ENCODE data around the gene HNRNPF.
A peak's percentile ranks its signal among the peaks of the same experiment; 100 is the strongest.
"Not testable (repeated sequence)": the region's sequence is repeated elsewhere in the genome, so short reads cannot be mapped to it uniquely, and the experiment has no call there.

Gene HNRNPF

GRCh38 chr10:43408710-43409384, at the start of gene HNRNPF:
HNRNPF (minus strand) TSS chr10:43409186; CDS start chr10:43387884, 21,302 bp downstream.
- peak; percentile 35 for TF ChIP-seq CTCF (IDR thresholded peaks at IDR 0.05)
- Histone ChIP-seq H3K4me3 (ENCODE audit: low read depth in 1 of 2, low read length in 1 of 2) (peak within 1 kb of the TSS; percentile 87 to 89), H3K4me1 (ENCODE audit: control insufficient read depth in 1 of 2, insufficient read depth in 1 of 2, low read depth in 1 of 2, low read length in 1 of 2) (peaks cover 43 to 48% of the 10 kb centered on the region in 2 experiments), H3K36me3 (no peaks in the 10 kb centered on the region), H3K27me3 (no peaks in the 10 kb centered on the region), H3K27ac (peak within 1 kb of the TSS; percentile 97), H3K9me3 (no peaks in the 10 kb centered on the region)

GRCh38 chr10:43458227-43458626, 49.2 kb upstream of the HNRNPF start:
- Histone ChIP-seq H3K9me3 (no peaks in the 10 kb centered on the region), H3K4me1 (ENCODE audit: control insufficient read depth in 1 of 2, insufficient read depth in 1 of 2, low read depth in 1 of 2, low read length in 1 of 2) (peaks cover 34 to 38% of the 10 kb centered on the region in 2 experiments), H3K36me3 (peaks cover 3% of the 10 kb centered on the region), H3K27ac (no peak overlapping the region), H3K4me3 (ENCODE audit: low read depth in 1 of 2, low read length in 1 of 2) (no peak overlapping the region), H3K27me3 (no peaks in the 10 kb centered on the region)
- TF ChIP-seq CTCF (IDR thresholded peaks at IDR 0.05), result no peak

- H3K27me3 ChIP-seq, H3K9me3 ChIP-seq, H3K36me3 ChIP-seq: not testable (repeated sequence)
- Histone ChIP-seq H3K4me1 (ENCODE audit: control insufficient read depth in 1 of 2, insufficient read depth in 1 of 2, low read depth in 1 of 2, low read length in 1 of 2) (peaks cover 50 to 55% of the 10 kb centered on the region in 2 experiments), H3K4me3 (ENCODE audit: low read depth in 1 of 2, low read length in 1 of 2) (peak overlapping the region; percentile 68 to 87), H3K27ac (peak overlapping the region; percentile 92)
These were observed 47.6 kb upstream of the HNRNPF start for GRCh38 chr10:43456561-43456960.

- not testable (repeated sequence) for H3K27me3 ChIP-seq; H3K4me3 ChIP-seq (ENCODE audit: low read depth in 1 of 2, low read length in 1 of 2); H3K36me3 ChIP-seq; H3K9me3 ChIP-seq
- Histone ChIP-seq H3K27ac (peak overlapping the region; percentile 92), H3K4me1 (ENCODE audit: control insufficient read depth in 1 of 2, insufficient read depth in 1 of 2, low read depth in 1 of 2, low read length in 1 of 2) (peaks cover 59 to 64% of the 10 kb centered on the region in 2 experiments)
These were observed 45.0 kb upstream of the HNRNPF start for GRCh38 chr10:43454025-43454424.

GRCh38 chr10:43453266-43453831, 44.4 kb upstream of the HNRNPF start:
- peaks cover 3% of the 10 kb centered on the region for H3K36me3 ChIP-seq
- no peak for TF ChIP-seq CTCF (IDR thresholded peaks at IDR 0.05)
- no peaks in the 10 kb centered on the region for H3K9me3 ChIP-seq
- H3K27ac ChIP-seq, result peak overlapping the region; percentile 92
- H3K27me3 ChIP-seq, result no peaks in the 10 kb centered on the region
- H3K4me3 ChIP-seq (ENCODE audit: low read depth in 1 of 2, low read length in 1 of 2), result no peak overlapping the region
- H3K4me1 ChIP-seq (ENCODE audit: control insufficient read depth in 1 of 2, insufficient read depth in 1 of 2, low read depth in 1 of 2, low read length in 1 of 2), result peaks cover 63 to 64% of the 10 kb centered on the region in 2 experiments

- Histone ChIP-seq H3K36me3 (peaks cover 3% of the 10 kb centered on the region), H3K4me3 (ENCODE audit: low read depth in 1 of 2, low read length in 1 of 2) (no peak overlapping the region), H3K27me3 (no peaks in the 10 kb centered on the region), H3K9me3 (no peaks in the 10 kb centered on the region), H3K4me1 (ENCODE audit: control insufficient read depth in 1 of 2, insufficient read depth in 1 of 2, low read depth in 1 of 2, low read length in 1 of 2) (peaks cover 63 to 64% of the 10 kb centered on the region in 2 experiments), H3K27ac (peak overlapping the region; percentile 92)
- no peak for TF ChIP-seq CTCF (IDR thresholded peaks at IDR 0.05)
These were observed 43.4 kb upstream of the HNRNPF start for GRCh38 chr10:43452356-43452914.

Data from neutrophil (primary cell).